CD14-positive monocyte (primary cell): ENCODE results near the gene DOCK10. TPM values are rescaled to one million over a fixed set of nuclear protein-coding genes. Genes with fewer than 3 reads are reported as not detected.

Experiments used
- DNase-seq, 3 donors: peaks; one replicate each; pipeline ENCODE4 v3.0.0-alpha.2; 2011 to 2022
- H2AFZ ChIP-seq: 2 replicates; pipeline ENCODE4 v1.6.0; 2012; ENCODE audit warnings: mild to moderate bottlenecking, low read depth, low read length, inconsistent platforms; ENCODE audit not compliant: insufficient read depth, poor library complexity, severe bottlenecking
- H3K27ac ChIP-seq, 2 donors: 1 replicate in 1 of 2; 2 replicates in 1 of 2; pipeline ENCODE4 v1.5.1; 2012 to 2013; ENCODE audit warnings: low read length in 2 of 2, control low read depth in 1 of 2, inconsistent platforms in 1 of 2, low read depth in 1 of 2, mild to moderate bottlenecking in 1 of 2
- H3K27me3 ChIP-seq, 2 donors: one replicate each; pipeline versions ENCODE4 v1.6.0 to v1.6.1; 2011 to 2013; ENCODE audit warnings: low read length in 2 of 2; ENCODE audit not compliant: control insufficient read depth in 2 of 2, insufficient read depth in 2 of 2
- H3K36me3 ChIP-seq, 2 donors: replicated peaks in 1 of 2; 1 replicate in 1 of 2; 2 replicates in 1 of 2; pipeline versions ENCODE4 v1.5.1 to v1.6.1; 2012 to 2013; ENCODE audit warnings: low read length in 2 of 2, control low read depth in 1 of 2, inconsistent platforms in 1 of 2, mild to moderate bottlenecking in 1 of 2; ENCODE audit not compliant: insufficient read depth in 2 of 2, control insufficient read depth in 1 of 2
- H3K4me1 ChIP-seq, 2 donors: 1 replicate in 1 of 2; 2 replicates in 1 of 2; pipeline versions ENCODE4 v1.5.1 to v1.6.1; 2012 to 2013; ENCODE audit warnings: low read length in 2 of 2, control low read depth in 1 of 2, inconsistent platforms in 1 of 2, mild to moderate bottlenecking in 1 of 2, moderate library complexity in 1 of 2; ENCODE audit not compliant: insufficient read depth in 2 of 2, control insufficient read depth in 1 of 2
- H3K4me2 ChIP-seq: replicated peaks from 2 replicates; pipeline ENCODE3; 2012; ENCODE audit warnings: low read length, moderate library complexity, mild to moderate bottlenecking; ENCODE audit not compliant: poor library complexity, severe bottlenecking; ENCODE audit errors: extremely low read depth
- H3K4me3 ChIP-seq, 3 experiments: fragments of 200-600 bp in 1 of 3; sonication (generic) in 1 of 3; replicated peaks in 1 of 3; 1 replicate in 2 of 3; 2 replicates in 1 of 3; pipeline ENCODE4 v1.5.1; 2011 to 2013; ENCODE audit warnings: low read length in 3 of 3, mild to moderate bottlenecking in 3 of 3, control low read depth in 2 of 3, low read depth in 2 of 3, inconsistent platforms in 1 of 3, moderate library complexity in 1 of 3
- H3K79me2 ChIP-seq: 2 replicates; pipeline ENCODE4 v1.6.0; 2012; ENCODE audit warnings: mild to moderate bottlenecking, control low read depth, inconsistent platforms, low read length, moderate library complexity; ENCODE audit not compliant: insufficient read depth
- H3K9ac ChIP-seq: 2 replicates; pipeline ENCODE4 v1.6.0; 2017; ENCODE audit warnings: low read length, mild to moderate bottlenecking; ENCODE audit not compliant: insufficient read depth, poor library complexity, severe bottlenecking
- H3K9me3 ChIP-seq, 2 donors: replicated peaks in 1 of 2; 1 replicate in 1 of 2; 2 replicates in 1 of 2; pipeline versions ENCODE4 v1.5.1 to v1.6.1; 2012 to 2013; ENCODE audit warnings: low read length in 2 of 2, control low read depth in 1 of 2; ENCODE audit not compliant: control insufficient read depth in 1 of 2, insufficient read depth in 1 of 2
- H4K20me1 ChIP-seq: 2 replicates; pipeline ENCODE4 v1.6.0; 2012; ENCODE audit warnings: mild to moderate bottlenecking, low read length, control low read depth, moderate library complexity; ENCODE audit not compliant: insufficient read depth
- H3K27ac Mint-ChIP-seq, 7 donors: one replicate each; pipeline ENCODE4 v1.8.0; 2020; ENCODE audit warnings: mild to moderate bottlenecking in 7 of 7, mixed read lengths in 7 of 7, moderate library complexity in 6 of 7, inconsistent platforms in 2 of 7
- H3K27me3 Mint-ChIP-seq, 3 donors: one replicate each; pipeline ENCODE4 v1.8.0; 2021 to 2022; ENCODE audit warnings: low read depth in 3 of 3, mild to moderate bottlenecking in 3 of 3, mixed read lengths in 3 of 3, moderate library complexity in 3 of 3, inconsistent platforms in 1 of 3
- H3K36me3 Mint-ChIP-seq, 2 donors: one replicate each; pipeline ENCODE4 v1.8.0; 2020; ENCODE audit warnings: mixed read lengths in 2 of 2, inconsistent platforms in 1 of 2, mild to moderate bottlenecking in 1 of 2
- H3K4me1 Mint-ChIP-seq: one replicate; pipeline ENCODE4 v1.8.0; 2020; ENCODE audit warnings: mild to moderate bottlenecking, mixed read lengths
- H3K4me3 Mint-ChIP-seq, 2 donors: one replicate each; pipeline ENCODE4 v1.8.0; 2020; ENCODE audit warnings: mild to moderate bottlenecking in 2 of 2, mixed read lengths in 2 of 2, moderate library complexity in 1 of 2
- H3K9me3 Mint-ChIP-seq, 7 donors: one replicate each; pipeline ENCODE4 v1.8.0; 2020 to 2022; ENCODE audit warnings: mixed read lengths in 7 of 7, mild to moderate bottlenecking in 6 of 7, moderate library complexity in 6 of 7, inconsistent platforms in 2 of 7
- WGBS: methylation state at CpG from one replicate; pipeline ENCODE4 v1.1.5; 2013; ENCODE audit warnings: missing lambda C conversion rate; ENCODE audit not compliant: insufficient coverage; 5-methylcytosine and 5-hydroxymethylcytosine counted together
- intact Hi-C, 2 donors: fragments of 100-400 bp; cut with micrococcal nuclease; formaldehyde crosslinking; loops; one replicate each; pipeline versions ENCODE4 v1.15.0 to v1.15.1; 2023
- polyA plus RNA-seq, 3 donors: library from polyadenylated mRNA; depleted of rRNA in 1 of 3; unstranded in 2 of 3; stranded (reverse) in 1 of 3; fragments of 300-500 nt in 2 of 3; fragments of >200 nt in 1 of 3; fragmentation: Illumina TruSeq in 2 of 3; gene quantifications; 1 replicate in 2 of 3; 2 replicates in 1 of 3; pipeline ENCODE4 v1.2.3, GENCODE V29; 2012 to 2021
- TF ChIP-seq, protein P1 (sequence below): fragments of 200-600 bp; IDR thresholded peaks from one replicate; pipeline ENCODE4 v1.8.0; 2022; ENCODE audit warnings: antibody characterized with exemption, mild to moderate bottlenecking

Gene DOCK10
- polyA plus RNA-seq, 3 donors = 9.5 to 30.9 (median 16.5) TPM

DNA sequence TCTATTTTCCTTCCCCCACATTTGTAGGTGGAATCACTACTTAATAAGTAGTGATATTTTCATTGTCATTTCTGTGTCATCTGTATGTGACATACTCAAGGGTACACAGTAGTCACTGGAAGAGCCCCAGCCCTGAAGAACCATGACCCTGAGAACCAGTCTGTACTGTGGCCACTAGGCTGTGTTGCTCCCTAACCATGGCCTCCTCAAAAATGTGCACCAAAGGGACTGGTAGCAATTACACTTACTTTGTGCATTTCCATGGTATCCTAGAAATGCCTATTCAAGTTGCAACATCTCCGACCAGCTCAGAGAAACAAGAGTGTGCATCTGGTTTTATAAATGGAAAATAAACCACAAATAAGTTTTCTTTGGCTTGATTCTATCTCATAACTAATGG, 155.1 kb downstream of the DOCK10 start:
- intact Hi-C loops = loop anchor here (5.0 kb wide), 2 partner anchors 35 to 40 kb away; no protein-coding TSS in a partner anchor
- H3K4me1 Mint-ChIP-seq = peaks cover 67% of the 10 kb centered on the region
- no CpG with 5 or more reads among the region's 1 CpG for WGBS

DNA sequence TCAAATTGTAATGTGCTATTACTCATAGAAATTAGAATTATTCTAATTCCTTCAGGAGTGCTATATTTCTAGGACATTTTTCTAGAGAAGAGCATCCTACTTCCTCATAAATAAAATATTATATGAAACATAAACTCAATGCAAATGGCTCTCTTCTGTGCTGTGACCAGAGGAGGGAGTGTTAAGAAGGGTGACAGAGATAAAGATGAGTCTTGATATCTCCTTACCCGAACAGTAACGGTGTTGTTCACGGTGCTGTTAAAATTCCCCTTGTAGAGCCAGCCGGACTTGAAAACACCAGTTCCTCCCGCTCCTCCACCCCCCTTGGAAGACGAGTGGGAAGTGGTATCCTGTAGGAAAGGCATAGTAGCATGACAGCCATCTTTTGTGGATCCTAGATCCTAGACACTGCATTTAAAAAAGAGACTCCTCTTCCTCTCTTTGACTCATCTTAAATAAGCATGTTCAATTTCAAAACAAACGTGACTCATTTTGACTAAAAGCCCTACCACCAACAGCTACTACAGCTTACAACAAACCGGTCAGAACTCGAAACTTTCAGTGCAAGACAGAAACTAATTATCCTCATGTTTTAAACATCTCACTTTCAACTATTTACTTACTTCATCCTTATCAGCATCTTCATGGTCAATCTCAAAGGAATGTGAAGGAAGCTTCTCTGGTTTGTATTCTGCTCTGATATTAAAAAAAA, 156.3 kb downstream of the DOCK10 start:
- Mint-ChIP-seq H3K4me1 (peaks cover 66% of the 10 kb centered on the region), H3K4me3 (peak overlapping the region in 1 of 2 donors; percentile 27), H3K9me3 (no peaks in the 10 kb centered on the region), H3K27me3 (no peaks in the 10 kb centered on the region), H3K27ac (peak overlapping the region; percentile 82 to 96 (median 94)), H3K36me3 (peaks cover 37 to 44% of the 10 kb centered on the region in 2 donors)
- Histone ChIP-seq H3K4me1 (peaks cover 67 to 70% of the 10 kb centered on the region in 2 donors), H3K9ac (no peak overlapping the region), H3K9me3 (no peaks in the 10 kb centered on the region), H3K79me2 (peaks cover 28% of the 10 kb centered on the region), H2AFZ (no peak overlapping the region), H3K4me2 (peak overlapping the region; percentile 13), H4K20me1 (no peaks in the 10 kb centered on the region), H3K27me3 (no peaks in the 10 kb centered on the region), H3K36me3 (peaks cover 12 to 18% of the 10 kb centered on the region in 2 donors), H3K4me3 (no peak overlapping the region), H3K27ac (peak overlapping the region; percentile 31 to 77)
- DNase-seq = peak; percentile 63 to 88 (median 85)
- WGBS = 0% methylated on average over 3 of the region's 9 CpGs
- TF ChIP-seq, protein P1, sequence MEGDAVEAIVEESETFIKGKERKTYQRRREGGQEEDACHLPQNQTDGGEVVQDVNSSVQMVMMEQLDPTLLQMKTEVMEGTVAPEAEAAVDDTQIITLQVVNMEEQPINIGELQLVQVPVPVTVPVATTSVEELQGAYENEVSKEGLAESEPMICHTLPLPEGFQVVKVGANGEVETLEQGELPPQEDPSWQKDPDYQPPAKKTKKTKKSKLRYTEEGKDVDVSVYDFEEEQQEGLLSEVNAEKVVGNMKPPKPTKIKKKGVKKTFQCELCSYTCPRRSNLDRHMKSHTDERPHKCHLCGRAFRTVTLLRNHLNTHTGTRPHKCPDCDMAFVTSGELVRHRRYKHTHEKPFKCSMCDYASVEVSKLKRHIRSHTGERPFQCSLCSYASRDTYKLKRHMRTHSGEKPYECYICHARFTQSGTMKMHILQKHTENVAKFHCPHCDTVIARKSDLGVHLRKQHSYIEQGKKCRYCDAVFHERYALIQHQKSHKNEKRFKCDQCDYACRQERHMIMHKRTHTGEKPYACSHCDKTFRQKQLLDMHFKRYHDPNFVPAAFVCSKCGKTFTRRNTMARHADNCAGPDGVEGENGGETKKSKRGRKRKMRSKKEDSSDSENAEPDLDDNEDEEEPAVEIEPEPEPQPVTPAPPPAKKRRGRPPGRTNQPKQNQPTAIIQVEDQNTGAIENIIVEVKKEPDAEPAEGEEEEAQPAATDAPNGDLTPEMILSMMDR = no peak
- intact Hi-C loops = loop anchor here (5.0 kb wide), 2 partner anchors 36 to 41 kb away; no protein-coding TSS in a partner anchor

More for the DNA sequence above, 155.1 kb downstream of the DOCK10 start:
- no peaks in the 10 kb centered on the region for H4K20me1 ChIP-seq
- no peak overlapping the region for H3K4me3 ChIP-seq
- Mint-ChIP-seq H3K9me3 (no peaks in the 10 kb centered on the region), H3K36me3 (peaks cover 30 to 37% of the 10 kb centered on the region in 2 donors), H3K27ac (peak overlapping the region; percentile 46 to 96 (median 92)), H3K4me3 (no peak overlapping the region), H3K27me3 (no peaks in the 10 kb centered on the region)
- peak overlapping the region in 1 of 2 donors; percentile 77 for H3K27ac ChIP-seq
- H3K4me1 ChIP-seq = peaks cover 67 to 71% of the 10 kb centered on the region in 2 donors
- H3K27me3 ChIP-seq = no peaks in the 10 kb centered on the region
- H3K4me2 ChIP-seq = no peak overlapping the region
- H3K9ac ChIP-seq = no peak overlapping the region
- H2AFZ ChIP-seq = no peak overlapping the region
- H3K36me3 ChIP-seq = peaks cover 4 to 8% of the 10 kb centered on the region in 2 donors
- peak in 1 of 3 donors; percentile 14 for DNase-seq
- H3K79me2 ChIP-seq = peaks cover 30% of the 10 kb centered on the region
- H3K9me3 ChIP-seq = no peaks in the 10 kb centered on the region
- TF ChIP-seq, protein P1 = peak; percentile 35
